RWPE1 (cell line): ENCODE results near the gene RNASE7.

Experiments used
- CTCF ChIA-PET: fragments of 350-600 bp; sonication (Branson Sonifier 250); formaldehyde crosslinking; extraction: SDS; loops from one replicate; lab custom pipeline; 2021; lab: Yijun Ruan, JAX
- POLR2A ChIA-PET: fragments of 400-600 bp; formaldehyde crosslinking; extraction: SDS; loops from one replicate; lab custom pipeline; 2020; ENCODE audit warnings: antibody characterized with exemption; ENCODE audit not compliant: low non-redundant PET; lab: Yijun Ruan, JAX
- DNase-seq: peaks from one replicate; pipeline ENCODE4 v3.0.0; 2012; ENCODE audit warnings: low spot score
- H3K27ac ChIP-seq: fragments of 450-650 bp; 2 replicates; pipeline ENCODE4 v1.5.1; 2017
- TF ChIP-seq, protein P1 (sequence below): fragments of 450-650 bp; conservative IDR thresholded peaks from 2 replicates; pipeline ENCODE4 v1.5.1; 2017; ENCODE audit warnings: low read depth, mild to moderate bottlenecking

The RNASE7 gene

DNA sequence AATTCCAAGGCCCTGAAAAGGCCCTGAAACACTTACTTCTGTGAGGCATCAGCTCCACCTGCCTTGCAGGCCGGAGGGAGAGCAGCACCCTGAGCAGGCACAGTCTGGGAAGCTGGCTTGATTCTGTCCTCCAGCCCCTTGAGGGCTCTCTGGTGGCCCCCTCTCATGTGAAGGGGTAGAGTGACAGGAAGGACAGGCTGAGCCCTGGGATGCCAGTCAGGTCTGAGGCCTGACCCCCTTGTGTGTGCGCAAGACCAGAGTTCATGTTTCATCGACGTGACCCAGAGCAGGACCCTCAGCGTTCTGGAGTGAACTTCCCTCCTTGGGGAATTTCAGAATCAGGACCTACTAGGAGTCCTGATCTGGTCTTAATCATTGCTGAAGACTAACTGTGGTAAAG, 16.7 kb downstream of the RNASE7 start:
- CTCF ChIA-PET = interaction anchor here (1.9 kb wide), 1 partner anchor 44 kb away, joined by 5 read pairs; no protein-coding TSS in a partner anchor
- no peak for DNase-seq
- TF ChIP-seq, protein P1, sequence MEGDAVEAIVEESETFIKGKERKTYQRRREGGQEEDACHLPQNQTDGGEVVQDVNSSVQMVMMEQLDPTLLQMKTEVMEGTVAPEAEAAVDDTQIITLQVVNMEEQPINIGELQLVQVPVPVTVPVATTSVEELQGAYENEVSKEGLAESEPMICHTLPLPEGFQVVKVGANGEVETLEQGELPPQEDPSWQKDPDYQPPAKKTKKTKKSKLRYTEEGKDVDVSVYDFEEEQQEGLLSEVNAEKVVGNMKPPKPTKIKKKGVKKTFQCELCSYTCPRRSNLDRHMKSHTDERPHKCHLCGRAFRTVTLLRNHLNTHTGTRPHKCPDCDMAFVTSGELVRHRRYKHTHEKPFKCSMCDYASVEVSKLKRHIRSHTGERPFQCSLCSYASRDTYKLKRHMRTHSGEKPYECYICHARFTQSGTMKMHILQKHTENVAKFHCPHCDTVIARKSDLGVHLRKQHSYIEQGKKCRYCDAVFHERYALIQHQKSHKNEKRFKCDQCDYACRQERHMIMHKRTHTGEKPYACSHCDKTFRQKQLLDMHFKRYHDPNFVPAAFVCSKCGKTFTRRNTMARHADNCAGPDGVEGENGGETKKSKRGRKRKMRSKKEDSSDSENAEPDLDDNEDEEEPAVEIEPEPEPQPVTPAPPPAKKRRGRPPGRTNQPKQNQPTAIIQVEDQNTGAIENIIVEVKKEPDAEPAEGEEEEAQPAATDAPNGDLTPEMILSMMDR = no peak
- POLR2A ChIA-PET = no interaction called here
- no peak overlapping the region for H3K27ac ChIP-seq

DNA sequence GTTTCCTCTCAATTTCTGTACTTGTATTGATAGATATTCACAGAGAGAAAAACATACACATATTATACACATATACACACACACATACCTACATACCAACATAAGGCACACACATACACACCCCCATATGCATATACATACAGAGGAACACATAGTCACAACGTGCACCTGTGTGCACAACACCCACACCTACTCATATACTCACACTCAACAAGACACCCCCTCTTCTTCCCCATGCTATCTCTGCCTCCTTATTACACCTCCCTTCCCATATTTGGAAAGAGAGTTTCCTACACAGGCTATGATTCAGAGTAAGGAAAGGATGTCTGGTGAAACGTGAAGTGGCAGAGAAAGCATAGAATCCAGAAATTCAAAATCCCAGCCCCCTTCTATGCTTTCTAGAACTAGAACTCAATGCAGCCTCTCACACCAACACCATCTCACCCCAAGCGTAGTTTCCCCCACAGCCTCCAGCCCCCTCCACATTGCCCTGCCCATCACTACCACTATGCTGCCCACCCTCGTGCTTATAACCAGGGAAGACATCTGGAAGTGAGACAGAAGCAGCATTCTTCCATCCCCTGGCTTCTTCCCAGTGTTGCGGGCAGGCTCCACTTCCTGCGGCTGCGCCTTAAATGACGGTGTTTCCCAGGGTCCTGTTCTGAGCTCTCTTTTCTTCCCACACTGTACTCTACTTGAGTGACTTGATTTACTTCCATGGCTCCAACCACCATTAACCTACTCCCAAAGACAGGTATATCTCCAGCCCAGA, 17.9 kb downstream of the RNASE7 start:
- DNase-seq = no peak
- H3K27ac ChIP-seq = no peak overlapping the region
- TF ChIP-seq, protein P1 = no peak
- ChIA-PET POLR2A (no interaction called here), CTCF (no interaction called here)

DNA sequence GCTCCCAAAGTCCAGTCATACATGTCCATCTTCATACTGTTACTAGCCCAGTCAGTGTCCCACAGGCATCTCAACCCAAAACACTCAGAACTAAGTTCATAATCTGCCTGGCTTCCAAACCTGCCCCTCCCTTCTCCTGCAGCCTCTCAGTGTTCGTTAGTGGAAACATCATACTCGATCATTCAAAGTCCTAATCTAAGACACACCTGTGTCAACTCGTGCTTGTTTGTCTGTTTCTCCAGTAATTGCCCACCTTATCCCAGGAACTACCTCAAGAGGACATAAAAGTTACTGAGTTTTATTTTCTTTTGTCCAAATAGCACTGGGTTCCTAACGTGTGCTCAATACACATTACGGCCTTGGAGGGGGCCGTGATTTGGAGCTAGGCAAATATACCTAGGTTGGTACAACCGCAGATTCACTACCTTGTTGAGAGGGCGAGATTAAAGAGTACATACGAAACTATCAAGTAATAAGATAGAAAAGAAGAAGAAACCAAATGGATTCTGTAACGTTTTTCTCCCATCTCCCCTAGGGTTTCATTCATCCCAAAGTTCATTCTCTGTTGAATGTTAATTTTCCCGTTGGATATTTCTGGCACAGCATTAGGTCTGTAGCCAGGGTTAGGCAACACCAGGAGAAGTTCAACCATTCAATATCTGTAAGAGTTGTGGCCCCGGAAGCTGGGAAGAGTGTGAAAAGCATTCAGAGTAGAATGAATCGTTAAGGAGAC, 18.6 kb downstream of the RNASE7 start:
- TF ChIP-seq, protein P1 = no peak
- DNase-seq = no peak
- no peak overlapping the region for H3K27ac ChIP-seq
- POLR2A ChIA-PET = no interaction called here
- CTCF ChIA-PET = interaction anchor here (0.7 to 1.0 kb wide), 2 partner anchors 10 to 320 kb away, joined by 3 read pairs; no protein-coding TSS in a partner anchor

DNA sequence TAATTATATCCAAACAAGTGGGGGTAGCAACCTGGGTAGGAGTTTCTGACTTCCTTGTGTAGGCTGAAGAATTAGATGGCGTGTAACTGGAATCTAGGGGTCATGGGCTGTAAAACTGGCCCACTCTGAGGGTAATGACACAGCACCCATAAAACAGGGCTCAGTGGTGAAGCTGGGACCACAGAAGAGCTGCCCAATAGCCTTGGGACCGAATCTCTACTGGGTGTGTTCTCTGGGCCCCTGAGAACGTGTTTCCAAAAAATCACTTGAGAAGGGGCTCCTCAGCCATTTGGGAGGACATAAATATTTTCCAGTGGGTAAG, 19.1 kb downstream of the RNASE7 start:
- ChIA-PET POLR2A (no interaction called here), CTCF (interaction anchor here (0.6 to 1.0 kb wide), 2 partner anchors 10 to 35 kb away, joined by 3 read pairs; no protein-coding TSS in a partner anchor)
- TF ChIP-seq, protein P1 = no peak
- DNase-seq = no peak
- no peak overlapping the region for H3K27ac ChIP-seq

DNA sequence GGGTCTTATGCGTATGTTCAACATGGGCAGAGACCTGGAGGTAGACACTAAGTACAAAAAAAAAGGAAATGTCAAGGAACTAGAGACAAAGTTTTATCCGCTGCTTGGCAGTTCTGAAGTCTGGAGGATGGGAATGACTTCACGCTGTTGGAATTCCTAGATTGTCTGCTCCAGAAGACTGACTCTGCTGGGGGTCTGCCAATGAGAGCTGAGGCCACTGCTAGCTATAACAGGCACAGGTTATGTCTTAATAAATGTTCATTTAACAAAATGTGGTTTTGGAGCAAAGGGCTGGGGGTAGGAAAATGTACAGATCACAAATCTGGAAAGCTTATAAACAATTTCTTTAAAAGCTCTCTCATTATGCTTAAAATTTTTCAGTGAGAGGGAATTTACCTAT, 21.3 kb downstream of the RNASE7 start:
- TF ChIP-seq, protein P1 = no peak
- no peak overlapping the region for H3K27ac ChIP-seq

DNA sequence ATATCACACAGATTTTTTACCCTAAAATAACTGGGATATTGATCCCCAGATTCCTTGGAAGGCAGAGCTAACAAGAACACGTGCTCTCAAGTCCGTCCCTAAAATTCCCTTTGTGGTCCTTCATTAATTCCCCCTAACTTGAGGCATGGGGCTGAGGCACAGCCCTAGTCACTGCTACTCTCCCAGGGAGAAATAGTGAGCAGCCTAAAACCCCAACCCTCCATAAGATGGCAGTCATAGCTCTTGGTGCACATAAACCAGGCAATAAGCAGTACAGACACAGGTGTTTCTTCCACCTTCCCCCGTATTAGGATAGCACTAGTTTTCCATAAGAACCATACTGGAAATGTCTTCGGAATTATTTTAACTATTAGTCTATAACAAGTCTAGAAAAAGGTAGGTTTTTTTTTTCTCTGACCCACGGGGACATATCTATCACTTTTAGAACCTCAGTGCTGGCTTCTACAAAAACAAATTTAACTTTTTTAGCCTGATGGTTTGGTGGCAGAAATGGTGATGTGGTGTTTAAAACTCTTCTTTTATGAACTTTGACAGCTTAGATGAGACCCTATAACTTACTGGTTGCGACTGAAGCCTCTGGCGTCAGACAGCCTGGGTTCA, 24.8 kb downstream of the RNASE7 start:
- CTCF ChIA-PET = interaction anchor here (0.6 to 3.0 kb wide), 9 partner anchors 25 to 84 kb away, joined by 3 to 70 read pairs (median 4); partner anchors contain the start of genes RNASE7 and TMEM253
- TF ChIP-seq, protein P1 = no peak
- peak; percentile 36 for DNase-seq
- H3K27ac ChIP-seq = no peak overlapping the region
- POLR2A ChIA-PET = no interaction called here

More for the DNA sequence above, 21.3 kb downstream of the RNASE7 start:
- ChIA-PET POLR2A (no interaction called here), CTCF (no interaction called here)
- no peak for DNase-seq
